LNCaP clone FGC (cell line): ENCODE data around the gene ACBD7.

Experiments
- DNase-seq: peaks from one replicate; pipeline ENCODE4 v3.0.0-alpha.2; 2011; ENCODE audit warnings: low read depth
- H3K4me3 ChIP-seq: 2 replicates; pipeline ENCODE4 v1.5.1; 2011; ENCODE audit warnings: mild to moderate bottlenecking, low read depth, low read length, control low read depth
- CTCF ChIP-seq: IDR thresholded peaks from 2 replicates; pipeline ENCODE4 v1.5.1; 2012; ENCODE audit warnings: mild to moderate bottlenecking; ENCODE audit not compliant: control insufficient read depth, insufficient read depth; ENCODE audit errors: extremely low read depth

Gene ACBD7

GRCh38 chr10:15072358-15072757, 16.2 kb downstream of the ACBD7 start:
- no peak overlapping the region for H3K4me3 ChIP-seq
- no peak for TF ChIP-seq CTCF
- no peak for DNase-seq

DNA sequence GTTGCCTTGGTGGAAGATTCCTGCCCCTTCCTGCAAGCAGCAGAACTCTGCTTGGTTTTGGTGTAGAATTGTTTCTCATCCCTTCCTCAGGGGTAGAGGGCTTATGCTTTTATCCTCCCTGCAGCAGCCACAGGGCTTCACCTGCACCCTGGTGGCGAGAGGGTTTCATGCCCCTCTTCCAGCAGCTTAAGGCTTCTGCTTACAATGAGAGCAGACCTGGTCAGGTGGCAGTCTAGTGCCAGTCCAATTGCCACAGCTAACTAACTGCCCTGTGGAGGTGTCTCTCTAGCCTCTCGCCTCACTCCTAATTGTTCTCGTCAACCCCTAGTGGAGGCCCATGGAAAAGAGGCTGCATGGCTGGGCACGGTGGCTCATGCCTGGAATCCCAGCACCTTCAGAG, 19.3 kb downstream of the ACBD7 start:
- no peak overlapping the region for H3K4me3 ChIP-seq
- DNase-seq: no peak
- TF ChIP-seq CTCF: no peak

GRCh38 chr10:15068802-15069201, 19.8 kb downstream of the ACBD7 start:
- no peak for DNase-seq
- no peak overlapping the region for H3K4me3 ChIP-seq
- TF ChIP-seq CTCF: no peak

DNA sequence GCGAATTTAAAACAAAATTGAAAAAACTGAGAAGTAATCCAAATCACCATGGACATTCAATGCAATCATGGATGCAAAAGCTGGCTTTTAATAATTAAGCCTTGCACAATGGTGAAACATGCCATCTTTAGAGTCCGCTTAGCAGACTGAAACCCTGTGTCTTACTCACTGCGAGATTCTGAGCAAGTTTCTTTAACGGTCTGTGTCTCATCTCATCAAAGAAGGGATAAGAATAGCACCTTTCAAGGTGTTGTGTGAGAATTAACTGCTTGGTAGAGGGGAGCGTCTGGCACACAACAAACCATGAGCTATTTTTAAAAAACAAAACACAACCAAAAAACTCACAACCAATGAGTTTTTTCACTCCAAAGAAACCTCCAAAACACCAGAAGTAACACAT, 21.4 kb downstream of the ACBD7 start:
- no peak overlapping the region for H3K4me3 ChIP-seq
- DNase-seq: no peak
- no peak for TF ChIP-seq CTCF

DNA sequence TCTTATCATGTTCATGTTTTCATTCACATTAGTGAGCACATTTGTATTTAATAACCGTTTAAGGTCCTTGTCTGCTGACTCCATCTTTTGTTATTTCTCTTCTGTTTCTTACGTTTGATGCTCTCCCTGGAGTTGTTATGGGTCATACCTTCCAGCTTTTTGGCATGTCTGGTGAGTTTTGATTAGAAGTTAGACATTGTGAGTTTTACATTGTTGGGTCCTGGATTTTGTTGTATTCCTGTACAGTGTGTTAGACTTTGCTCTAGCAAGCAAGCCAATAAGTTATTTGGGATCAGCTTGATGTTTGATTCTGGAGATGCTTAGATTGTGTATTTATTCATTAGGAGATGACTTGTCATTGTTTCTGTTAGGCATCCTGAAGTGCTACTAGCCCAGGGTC, 27.9 kb downstream of the ACBD7 start:
- no peak for TF ChIP-seq CTCF
- no peak for DNase-seq

GRCh38 chr10:15059914-15060313, 28.7 kb downstream of the ACBD7 start:
- no peak for DNase-seq
- no peak overlapping the region for H3K4me3 ChIP-seq
- TF ChIP-seq CTCF: no peak

More for the DNA sequence above, 27.9 kb downstream of the ACBD7 start:
- no peak overlapping the region for H3K4me3 ChIP-seq

- H3K4me3 ChIP-seq: no peak overlapping the region
- DNase-seq: no peak
- no peak for TF ChIP-seq CTCF
Measured at GRCh38 chr10:15058689-15059088, 29.9 kb downstream of the ACBD7 start.
